GM21367 (cell line): ENCODE results near the gene STAG2.
"Not testable (repeated sequence)": the region's sequence is repeated elsewhere in the genome, so short reads cannot be mapped to it uniquely, and the experiment has no call there.

ENCODE experiments used
- ATAC-seq: cut with Tn5 transposase; IDR thresholded peaks from one replicate; pipeline ENCODE4 v1.9.1; 2021; ENCODE audit not compliant: unreplicated experiment

Gene STAG2

GRCh38 chrX:124030520-124030919 lies 69.0 kb downstream of the STAG2 start:
- peak; percentile 84 for ATAC-seq

GRCh38 chrX:124033821-124034220 lies 72.3 kb downstream of the STAG2 start:
- ATAC-seq: no peak

DNA sequence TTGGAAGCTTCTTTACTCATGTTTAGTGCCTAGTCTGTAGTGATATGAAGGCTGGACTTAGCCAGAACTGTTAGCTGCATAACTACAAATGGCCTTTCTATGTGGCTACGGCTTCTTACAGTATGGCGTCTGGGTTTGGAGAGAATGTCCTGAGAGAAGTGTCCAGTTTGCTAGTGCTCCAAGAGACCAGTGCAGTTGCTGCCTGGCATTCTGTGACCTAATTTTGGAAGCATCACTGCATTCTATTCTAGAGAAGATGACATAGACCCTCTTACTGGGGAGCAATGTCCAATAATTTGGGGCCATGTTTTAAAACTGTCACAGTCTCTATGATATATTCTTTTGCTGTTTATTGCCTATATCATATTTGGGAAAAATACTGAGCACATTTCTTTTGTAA lies 74.2 kb downstream of the STAG2 start:
- ATAC-seq: no peak

DNA sequence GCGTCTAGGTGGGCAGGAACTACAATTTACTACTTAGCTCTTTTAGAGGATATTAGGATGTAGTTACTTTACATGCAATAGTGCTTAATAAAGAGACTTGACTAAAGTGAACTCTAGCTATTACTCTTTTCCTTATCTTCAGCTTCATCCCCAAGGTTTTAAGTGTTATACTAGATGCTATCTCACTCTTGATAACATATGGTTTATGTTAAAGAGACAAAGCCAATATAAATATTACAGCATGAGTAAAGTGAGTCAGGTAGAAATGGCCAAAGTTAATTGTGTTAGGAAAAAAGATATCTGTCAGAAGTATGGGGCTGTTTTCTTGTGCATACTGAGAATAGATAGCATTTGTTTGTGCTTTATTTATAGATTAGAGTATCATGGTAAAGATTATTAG lies 80.5 kb downstream of the STAG2 start:
- ATAC-seq: no peak

- no peak for ATAC-seq
Measured at GRCh38 chrX:124045109-124045508, 83.6 kb downstream of the STAG2 start.

DNA sequence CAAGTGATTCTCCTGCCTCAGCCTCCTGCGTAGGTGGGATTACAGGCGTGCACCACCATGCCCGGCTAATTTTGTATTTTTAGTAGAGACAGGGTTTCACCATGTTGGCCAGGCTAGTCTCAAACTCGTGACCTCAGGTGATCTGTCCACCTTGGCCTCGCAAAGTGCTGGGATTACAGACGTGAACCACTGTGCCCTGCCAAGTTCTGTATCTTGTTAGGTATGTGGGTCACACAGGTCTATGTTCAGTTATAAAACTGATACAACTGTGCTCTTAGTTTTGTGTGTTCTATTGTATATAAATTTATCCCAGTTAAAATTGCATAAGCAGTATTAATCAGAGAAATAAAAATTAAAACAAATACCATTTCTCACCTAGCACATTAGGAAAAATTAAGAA lies 122.9 kb downstream of the STAG2 start:
- not testable (repeated sequence) for ATAC-seq

- ATAC-seq: no peak
Measured at GRCh38 chrX:124085063-124085462, 123.6 kb downstream of the STAG2 start.

- no peak for ATAC-seq
Measured at GRCh38 chrX:124086411-124086810, 124.9 kb downstream of the STAG2 start.

- no peak for ATAC-seq
Measured at GRCh38 chrX:124087000-124087746, 125.7 kb downstream of the STAG2 start.

DNA sequence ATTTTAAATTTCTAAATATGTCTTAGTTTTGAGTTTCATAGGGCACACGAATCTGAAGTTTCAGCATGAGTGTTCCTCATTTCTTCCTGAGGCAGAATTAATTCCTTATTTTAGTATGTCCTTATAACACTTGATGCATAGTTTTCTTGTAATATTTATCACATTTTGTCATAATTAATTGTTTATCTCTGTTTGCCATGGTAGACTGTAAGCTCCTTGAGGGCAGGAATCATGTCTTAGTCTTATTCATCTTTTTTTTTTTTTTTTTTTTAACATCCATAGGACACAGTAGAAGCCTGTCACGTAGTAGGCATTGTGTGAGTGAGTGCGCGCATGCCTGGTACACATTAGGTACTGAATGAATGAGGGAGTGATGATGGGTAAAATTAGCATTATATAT lies 131.7 kb downstream of the STAG2 start:
- ATAC-seq: no peak

GRCh38 chrX:124097116-124097515 lies 135.6 kb downstream of the STAG2 start:
- no peak for ATAC-seq

- ATAC-seq: no peak
Measured at GRCh38 chrX:124098089-124098488, 136.6 kb downstream of the STAG2 start.

DNA sequence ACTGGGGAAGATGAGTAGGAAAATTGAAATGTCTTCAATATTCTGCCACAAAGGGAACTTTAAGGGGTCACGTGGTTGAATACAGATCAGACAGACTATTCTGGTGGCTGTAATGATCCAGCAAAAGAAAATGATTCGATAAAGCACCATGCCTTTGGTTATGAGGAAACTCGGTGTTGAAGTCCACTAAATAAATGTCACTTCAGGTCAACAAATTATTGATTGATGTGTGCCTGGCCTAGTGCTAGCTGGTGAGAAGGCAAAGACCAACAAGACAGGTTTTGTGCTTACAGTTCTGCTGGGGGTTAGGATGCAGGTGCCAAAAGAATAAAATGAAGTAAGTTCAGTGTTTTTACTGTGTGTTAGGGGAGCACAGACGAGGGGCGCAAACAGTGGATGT lies 142.5 kb downstream of the STAG2 start:
- ATAC-seq: no peak

DNA sequence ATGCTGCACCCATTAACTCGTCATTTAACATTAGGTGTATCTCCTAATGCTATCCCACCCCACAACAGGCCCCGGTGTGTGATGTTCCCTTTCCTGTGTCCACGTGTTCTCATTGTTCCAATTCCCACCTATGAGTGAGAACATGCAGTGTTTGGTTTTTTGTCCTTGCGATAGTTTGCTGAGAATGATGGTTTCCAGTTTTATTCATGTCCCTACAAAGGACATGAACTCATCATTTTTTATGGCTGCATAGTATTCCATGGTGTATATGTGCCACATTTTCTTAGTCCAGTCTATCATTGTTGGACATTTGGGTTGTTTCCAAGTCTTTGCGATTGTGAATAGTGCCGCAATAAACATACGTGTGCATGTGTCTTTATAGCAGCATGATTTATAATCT lies 143.0 kb downstream of the STAG2 start:
- not testable (repeated sequence) for ATAC-seq

DNA sequence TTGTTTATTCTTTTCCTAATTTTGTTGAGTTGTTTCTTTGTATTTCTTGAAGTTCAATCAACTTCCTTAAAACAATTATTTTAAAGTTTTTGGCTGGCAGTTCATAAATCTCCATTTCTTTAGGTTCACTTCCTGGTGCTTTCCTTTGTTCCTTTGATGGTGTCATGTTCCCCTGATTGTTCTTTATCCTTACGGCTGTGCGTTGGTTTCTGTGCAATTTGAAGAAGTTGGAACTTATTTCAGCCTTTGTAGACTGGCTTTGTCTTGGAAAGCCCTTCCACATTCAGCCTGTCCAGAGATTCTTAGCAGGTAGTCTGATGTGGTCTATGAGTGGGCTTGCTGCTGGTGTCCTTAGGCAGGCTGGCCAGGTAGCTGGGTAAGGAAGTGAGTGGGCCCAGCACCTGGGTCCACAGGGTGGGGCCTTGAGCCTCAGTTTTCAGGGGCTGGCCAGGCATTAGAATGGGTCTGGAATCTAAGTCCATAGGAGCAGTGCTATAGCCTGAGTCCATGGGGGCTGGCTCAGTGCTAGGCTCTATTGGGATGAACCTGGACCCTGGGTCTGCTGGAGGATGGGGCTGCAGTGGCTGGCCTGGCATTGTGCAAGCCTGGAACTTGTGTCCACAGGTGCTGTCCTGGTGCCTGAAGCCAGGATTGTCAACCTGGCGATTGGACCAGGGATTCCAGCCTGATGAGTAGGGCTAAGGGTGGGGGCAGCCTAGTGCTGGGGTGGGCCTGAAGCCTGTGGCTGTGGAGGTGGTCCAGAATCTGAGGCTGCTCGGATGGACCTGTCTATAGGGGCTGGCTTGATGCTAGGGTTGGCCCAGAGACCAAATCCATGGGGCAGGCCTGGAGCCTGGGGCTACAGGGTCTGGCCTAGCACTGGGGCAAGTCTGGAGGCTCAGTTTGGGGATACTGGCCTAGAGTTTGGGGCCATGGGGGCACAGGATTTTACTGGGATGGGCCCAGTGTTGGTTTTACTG lies 152.4 kb downstream of the STAG2 start:
- ATAC-seq: no peak

GRCh38 chrX:124117325-124117724 lies 155.8 kb downstream of the STAG2 start:
- no peak for ATAC-seq

GRCh38 chrX:124125471-124125870 lies 164.0 kb downstream of the STAG2 start:
- no peak for ATAC-seq

GRCh38 chrX:124127496-124127895 lies 166.0 kb downstream of the STAG2 start:
- no peak for ATAC-seq

GRCh38 chrX:124132437-124132836 lies 170.9 kb downstream of the STAG2 start:
- not testable (repeated sequence) for ATAC-seq

DNA sequence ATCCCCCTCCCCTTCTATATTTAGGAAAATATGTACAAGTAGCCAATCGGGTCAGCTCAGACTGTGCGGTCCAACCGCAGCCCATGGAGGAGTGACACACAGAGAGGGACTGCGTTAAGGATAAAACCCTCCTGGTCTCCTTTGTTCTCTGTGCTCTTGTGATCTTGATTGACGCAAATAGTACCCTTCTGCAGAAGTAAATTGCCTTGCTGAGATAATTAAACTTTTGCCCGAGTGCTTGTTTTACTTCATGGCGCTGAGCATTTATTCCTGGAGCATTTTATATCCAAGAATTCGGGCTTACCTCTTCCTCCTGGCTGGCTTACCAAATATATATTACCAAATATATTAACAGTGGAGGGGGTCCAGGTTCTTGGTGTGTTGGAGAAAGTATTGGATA lies 184.2 kb downstream of the STAG2 start:
- ATAC-seq: no peak

- ATAC-seq: no peak
Measured at GRCh38 chrX:124151195-124151594, 189.7 kb downstream of the STAG2 start.
